ENCODE data around the gene MED13.

- TF ChIP-seq POLR2A (IDR thresholded peaks at IDR 0.05) (no peak), CTCF (IDR thresholded peaks at IDR 0.05) (no peak), EP300 (IDR thresholded peaks at IDR 0.05) (no peak)
Observed at GRCh38 chr17:62024866-62025265, 40.2 kb downstream of the MED13 start.

All from sigmoid colon (tissue), 4 donors.